ENCODE data around the gene VPS52.

The VPS52 gene, protein sequence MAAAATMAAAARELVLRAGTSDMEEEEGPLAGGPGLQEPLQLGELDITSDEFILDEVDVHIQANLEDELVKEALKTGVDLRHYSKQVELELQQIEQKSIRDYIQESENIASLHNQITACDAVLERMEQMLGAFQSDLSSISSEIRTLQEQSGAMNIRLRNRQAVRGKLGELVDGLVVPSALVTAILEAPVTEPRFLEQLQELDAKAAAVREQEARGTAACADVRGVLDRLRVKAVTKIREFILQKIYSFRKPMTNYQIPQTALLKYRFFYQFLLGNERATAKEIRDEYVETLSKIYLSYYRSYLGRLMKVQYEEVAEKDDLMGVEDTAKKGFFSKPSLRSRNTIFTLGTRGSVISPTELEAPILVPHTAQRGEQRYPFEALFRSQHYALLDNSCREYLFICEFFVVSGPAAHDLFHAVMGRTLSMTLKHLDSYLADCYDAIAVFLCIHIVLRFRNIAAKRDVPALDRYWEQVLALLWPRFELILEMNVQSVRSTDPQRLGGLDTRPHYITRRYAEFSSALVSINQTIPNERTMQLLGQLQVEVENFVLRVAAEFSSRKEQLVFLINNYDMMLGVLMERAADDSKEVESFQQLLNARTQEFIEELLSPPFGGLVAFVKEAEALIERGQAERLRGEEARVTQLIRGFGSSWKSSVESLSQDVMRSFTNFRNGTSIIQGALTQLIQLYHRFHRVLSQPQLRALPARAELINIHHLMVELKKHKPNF

DNA sequence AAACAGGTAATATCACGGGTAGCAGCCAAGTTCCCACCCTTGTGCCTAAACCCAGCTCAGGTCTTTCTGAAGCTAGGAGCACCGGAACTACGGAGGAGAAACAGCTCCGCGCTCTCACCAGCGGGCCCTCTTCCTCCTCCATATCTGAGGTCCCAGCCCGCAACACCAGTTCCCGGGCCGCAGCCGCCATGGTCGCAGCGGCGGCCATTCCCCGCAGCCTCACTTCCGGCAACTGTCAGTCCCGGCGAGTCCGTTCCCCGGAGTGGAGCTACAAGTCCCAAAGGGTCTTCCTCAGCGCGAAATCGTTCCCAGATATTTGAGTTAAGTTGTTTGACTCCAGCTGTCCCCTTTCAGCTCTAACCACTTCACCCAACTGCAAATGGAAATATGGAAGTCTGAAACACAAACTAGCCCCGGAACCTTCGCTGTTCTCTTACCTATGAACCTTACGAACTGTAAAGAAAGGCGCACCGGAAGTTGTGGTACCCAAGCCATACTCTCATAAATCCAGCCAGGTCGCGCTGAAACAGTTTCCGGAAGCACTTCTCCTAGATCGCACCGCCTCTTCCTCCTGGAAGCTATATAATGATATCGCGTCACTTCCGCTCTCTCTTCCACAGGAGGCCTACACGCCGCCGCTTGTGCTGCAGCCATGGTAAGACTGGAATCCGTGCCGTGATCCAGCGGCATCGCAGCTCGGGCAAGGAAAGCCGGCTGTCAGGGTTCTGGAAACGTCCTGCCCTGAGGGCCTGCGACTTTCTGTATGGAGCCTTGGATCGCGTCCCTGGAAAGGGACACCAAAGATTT, at the start of gene VPS52, which contains the start of gene RPS18:
Gene VPS52 (minus strand): TSS at position 409 of the 807 bp plus-strand sequence. CDS start 201 bp downstream, at position 208.
Gene RPS18 (plus strand): TSS at position 608 of the 807 bp plus-strand sequence. CDS start 45 bp downstream, at position 653.
- TF ChIP-seq, protein P1, sequence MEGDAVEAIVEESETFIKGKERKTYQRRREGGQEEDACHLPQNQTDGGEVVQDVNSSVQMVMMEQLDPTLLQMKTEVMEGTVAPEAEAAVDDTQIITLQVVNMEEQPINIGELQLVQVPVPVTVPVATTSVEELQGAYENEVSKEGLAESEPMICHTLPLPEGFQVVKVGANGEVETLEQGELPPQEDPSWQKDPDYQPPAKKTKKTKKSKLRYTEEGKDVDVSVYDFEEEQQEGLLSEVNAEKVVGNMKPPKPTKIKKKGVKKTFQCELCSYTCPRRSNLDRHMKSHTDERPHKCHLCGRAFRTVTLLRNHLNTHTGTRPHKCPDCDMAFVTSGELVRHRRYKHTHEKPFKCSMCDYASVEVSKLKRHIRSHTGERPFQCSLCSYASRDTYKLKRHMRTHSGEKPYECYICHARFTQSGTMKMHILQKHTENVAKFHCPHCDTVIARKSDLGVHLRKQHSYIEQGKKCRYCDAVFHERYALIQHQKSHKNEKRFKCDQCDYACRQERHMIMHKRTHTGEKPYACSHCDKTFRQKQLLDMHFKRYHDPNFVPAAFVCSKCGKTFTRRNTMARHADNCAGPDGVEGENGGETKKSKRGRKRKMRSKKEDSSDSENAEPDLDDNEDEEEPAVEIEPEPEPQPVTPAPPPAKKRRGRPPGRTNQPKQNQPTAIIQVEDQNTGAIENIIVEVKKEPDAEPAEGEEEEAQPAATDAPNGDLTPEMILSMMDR (IDR thresholded peaks at IDR 0.05; ENCODE audit: low read depth, low read length), result no peak
- peak; percentile 99 for DNase-seq
- peak within 1 kb of the TSS; percentile 99 for H3K27ac ChIP-seq
- no peaks in the 10 kb centered on the region for H3K9me3 ChIP-seq (ENCODE audit: severe bottlenecking)
- peaks cover 82% of the 10 kb centered on the region for H3K36me3 ChIP-seq
- peak within 1 kb of the TSS; percentile 79 for H3K4me3 ChIP-seq (ENCODE audit: low read depth, low read length)
- no peaks in the 10 kb centered on the region for H3K27me3 ChIP-seq (ENCODE audit: insufficient read depth, low read depth, severe bottlenecking)

DNA sequence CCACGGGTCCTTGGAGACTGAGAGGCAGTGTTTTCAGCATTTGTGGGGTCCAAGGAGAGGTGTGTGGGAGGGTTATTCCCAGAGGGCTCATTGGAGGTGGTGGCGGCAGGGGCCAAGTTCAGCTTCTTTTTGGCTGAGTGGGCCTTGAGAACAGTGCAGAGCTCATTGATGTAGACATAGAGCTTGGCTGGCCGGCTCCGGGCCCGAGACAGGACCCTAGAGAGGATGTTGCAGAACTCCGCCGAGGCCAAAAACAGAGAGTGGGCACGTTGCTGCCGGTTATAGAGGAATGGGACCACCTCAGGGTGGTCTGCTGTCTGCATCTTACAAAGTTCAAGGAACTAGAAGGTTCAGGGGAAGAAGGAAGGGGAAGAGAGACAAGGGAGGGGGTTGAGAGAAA, 49.6 kb upstream of the VPS52 start:
- Histone ChIP-seq H3K4me3 (ENCODE audit: low read depth, low read length) (no peak overlapping the region), H3K9me3 (ENCODE audit: severe bottlenecking) (no peaks in the 10 kb centered on the region), H3K27ac (no peak overlapping the region; the same call in none of the 2 replicates), H3K36me3 (peaks cover 45% of the 10 kb centered on the region), H3K27me3 (ENCODE audit: insufficient read depth, low read depth, severe bottlenecking) (no peaks in the 10 kb centered on the region)
- TF ChIP-seq, protein P1 (IDR thresholded peaks at IDR 0.05; ENCODE audit: low read depth, low read length), result no peak
- DNase-seq, result no peak

DNA sequence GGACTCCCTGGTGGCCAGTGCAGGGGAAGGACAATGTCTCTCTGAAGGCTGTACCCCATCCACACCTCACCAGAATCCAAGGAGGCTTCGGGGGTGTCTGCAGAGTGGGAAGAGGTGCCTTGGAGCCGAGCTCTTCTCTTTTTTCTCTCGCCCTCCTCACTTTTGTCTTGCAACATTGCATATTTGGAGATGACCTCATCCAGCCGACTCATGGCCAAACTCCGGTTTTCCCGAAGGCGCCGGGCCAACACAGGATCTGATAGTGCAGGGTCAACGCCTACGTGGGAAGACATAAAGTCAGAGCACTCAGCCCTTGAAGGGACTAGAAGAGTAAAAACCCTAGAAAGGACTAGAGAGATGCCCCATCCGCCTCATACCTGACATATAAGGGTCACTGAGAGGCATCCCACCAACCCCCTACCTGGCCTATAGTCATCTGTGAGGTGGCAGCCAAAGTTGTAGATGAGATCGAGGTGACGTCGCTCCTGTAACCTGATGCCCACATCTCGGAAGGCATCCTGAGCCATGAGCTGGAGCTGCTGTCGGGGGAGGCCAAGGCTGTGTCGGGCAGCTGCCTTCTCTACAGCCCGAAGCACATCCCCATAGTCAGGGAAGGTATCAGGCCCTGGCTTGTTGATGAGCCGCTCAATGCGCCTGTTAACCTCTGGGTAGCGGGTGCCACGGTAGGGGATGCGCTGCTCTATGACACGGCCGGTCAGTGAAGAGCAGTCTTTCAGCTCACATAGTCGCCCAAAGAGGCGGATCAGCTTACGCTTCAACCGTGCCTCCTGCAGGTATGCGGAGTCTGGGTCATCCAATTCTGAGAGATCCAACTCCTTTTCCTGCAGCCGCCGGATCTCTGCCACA, 48.9 kb upstream of the VPS52 start:
- no peak for DNase-seq
- no peaks in the 10 kb centered on the region for H3K9me3 ChIP-seq (ENCODE audit: severe bottlenecking)
- H3K4me3 ChIP-seq (ENCODE audit: low read depth, low read length), result no peak overlapping the region

DNA sequence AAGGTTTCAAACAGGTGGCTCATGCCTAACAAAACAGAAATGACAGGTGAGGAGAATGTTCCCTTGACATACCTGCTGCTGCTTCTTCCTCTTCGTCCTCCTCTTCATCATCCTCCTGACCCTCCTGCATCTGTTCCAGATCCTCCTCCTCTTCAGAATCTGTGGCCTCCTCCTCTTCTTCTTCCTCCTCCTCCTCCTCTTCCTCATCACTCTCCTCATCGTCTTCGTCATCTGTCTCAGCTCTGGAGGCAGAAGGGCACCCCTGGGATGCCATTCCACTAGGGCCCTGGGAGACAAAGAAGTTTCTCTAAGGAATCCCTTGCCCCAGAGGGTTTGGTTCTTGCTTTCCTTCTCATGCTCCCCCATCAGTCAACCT, 48.3 kb upstream of the VPS52 start:
- TF ChIP-seq, protein P1 (IDR thresholded peaks at IDR 0.05; ENCODE audit: low read depth, low read length), result no peak
- no peak overlapping the region for H3K4me3 ChIP-seq (ENCODE audit: low read depth, low read length)
- no peaks in the 10 kb centered on the region for H3K9me3 ChIP-seq (ENCODE audit: severe bottlenecking)
- H3K27me3 ChIP-seq (ENCODE audit: insufficient read depth, low read depth, severe bottlenecking), result no peaks in the 10 kb centered on the region
- H3K36me3 ChIP-seq, result peaks cover 46% of the 10 kb centered on the region
- H3K27ac ChIP-seq, result no peak overlapping the region
- DNase-seq, result no peak

More for the DNA sequence above, 48.9 kb upstream of the VPS52 start:
- H3K27me3 ChIP-seq (ENCODE audit: insufficient read depth, low read depth, severe bottlenecking), result no peaks in the 10 kb centered on the region
- TF ChIP-seq, protein P1 (IDR thresholded peaks at IDR 0.05; ENCODE audit: low read depth, low read length), result no peak
- H3K36me3 ChIP-seq, result peaks cover 46% of the 10 kb centered on the region
- no peak overlapping the region; the same call in 1 of the 2 replicates for H3K27ac ChIP-seq

Data from WERI-Rb-1 (cell line).